OCI-LY1 (cell line): ENCODE data around the gene LAMA4.
A peak's percentile ranks its signal among the peaks of the same experiment; 100 is the strongest.

ENCODE experiments used
- H2AFZ ChIP-seq: fragments of 200-600 bp; sonication (generic), shearing (Covaris generic); 2 replicates; pipeline ENCODE4 v1.6.0; 2014; ENCODE audit warnings: antibody characterized with exemption, mild to moderate bottlenecking, low read length
- H3F3A ChIP-seq: fragments of 200-600 bp; sonication (generic), shearing (Covaris generic); 2 replicates; pipeline ENCODE4 v1.6.0; 2014; ENCODE audit warnings: mild to moderate bottlenecking, antibody characterized with exemption, low read length, moderate library complexity; ENCODE audit not compliant: insufficient read depth
- H3K27ac ChIP-seq: fragments of 200-600 bp; sonication (generic); 2 replicates; pipeline ENCODE4 v1.5.1; 2014; ENCODE audit warnings: low read length, mixed run types, mild to moderate bottlenecking, low read depth; ENCODE audit not compliant: poor library complexity, severe bottlenecking
- H3K27me3 ChIP-seq: fragments of 200-600 bp; sonication (generic); 2 replicates; pipeline ENCODE4 v1.6.0; 2014; ENCODE audit warnings: antibody characterized with exemption, mild to moderate bottlenecking, low read length, moderate library complexity; ENCODE audit not compliant: insufficient read depth
- H3K36me3 ChIP-seq: fragments of 200-600 bp; sonication (generic); 2 replicates; pipeline ENCODE4 v1.6.1; 2014; ENCODE audit warnings: mild to moderate bottlenecking, antibody characterized with exemption, low read length, moderate library complexity, mixed read lengths; ENCODE audit not compliant: insufficient read depth
- H3K4me1 ChIP-seq: fragments of 200-600 bp; sonication (generic); 2 replicates; pipeline ENCODE4 v1.5.1; 2014; ENCODE audit warnings: mild to moderate bottlenecking, low read length, moderate library complexity; ENCODE audit not compliant: insufficient read depth, severe bottlenecking
- H3K4me2 ChIP-seq: fragments of 200-600 bp; sonication (generic), shearing (Covaris generic); 2 replicates; pipeline ENCODE4 v1.6.1; 2014; ENCODE audit warnings: low read length
- H3K4me3 ChIP-seq: fragments of 200-600 bp; sonication (generic); 2 replicates; pipeline ENCODE4 v1.5.1; 2014; ENCODE audit warnings: low read length, low read depth, mild to moderate bottlenecking, mixed read lengths; ENCODE audit not compliant: poor library complexity, severe bottlenecking
- H3K79me2 ChIP-seq: fragments of 200-600 bp; shearing (Covaris generic); 2 replicates; pipeline ENCODE4 v1.6.1; 2016; ENCODE audit warnings: mixed run types, low read length, mixed read lengths; ENCODE audit not compliant: insufficient read depth
- H3K9ac ChIP-seq: fragments of 200-600 bp; sonication (generic), shearing (Covaris generic); 2 replicates; pipeline ENCODE4 v1.6.1; 2014; ENCODE audit warnings: mild to moderate bottlenecking, low read length, mixed read lengths
- H3K9me2 ChIP-seq: fragments of 200-600 bp; sonication (generic), shearing (Covaris generic); 2 replicates; pipeline ENCODE4 v1.6.1; 2014; ENCODE audit warnings: low read depth, mild to moderate bottlenecking, low read length, mixed read lengths
- H3K9me3 ChIP-seq: fragments of 200-600 bp; shearing (Covaris generic); 2 replicates; pipeline ENCODE4 v1.6.1; 2014; ENCODE audit warnings: low read length, mixed read lengths
- H4K20me1 ChIP-seq: fragments of 200-600 bp; sonication (generic), shearing (Covaris generic); 2 replicates; pipeline ENCODE4 v1.6.0; 2016; ENCODE audit warnings: mild to moderate bottlenecking, low read length; ENCODE audit not compliant: insufficient read depth
- CTCF ChIP-seq: fragments of 200-600 bp; sonication (generic), shearing (Covaris generic); IDR thresholded peaks from 2 replicates; pipeline ENCODE4 v1.5.1; 2017; ENCODE audit warnings: mild to moderate bottlenecking, antibody characterized with exemption, low read length, moderate library complexity, mixed read lengths
- EZH2 ChIP-seq: fragments of 200-600 bp; sonication (generic), shearing (Covaris generic); IDR thresholded peaks from 2 replicates; pipeline ENCODE4 v1.8.0; 2017; ENCODE audit warnings: borderline replicate concordance, mixed run types, mild to moderate bottlenecking, antibody characterized with exemption, low read length, moderate library complexity, mixed read lengths

Gene LAMA4

GRCh38 chr6:112296122-112296521 is 41.8 kb upstream of the LAMA4 start:
- H3K4me1 ChIP-seq = no peaks in the 10 kb centered on the region

GRCh38 chr6:112291161-112291762 is 36.9 kb upstream of the LAMA4 start:
- Histone ChIP-seq H4K20me1 (no peaks in the 10 kb centered on the region), H3K4me2 (no peak overlapping the region), H3K36me3 (no peaks in the 10 kb centered on the region), H3K27ac (no peak overlapping the region), H3F3A (no peaks in the 10 kb centered on the region), H3K9me2 (no peaks in the 10 kb centered on the region), H3K4me1 (no peaks in the 10 kb centered on the region), H3K27me3 (no peaks in the 10 kb centered on the region), H3K9me3 (no peaks in the 10 kb centered on the region), H3K4me3 (no peak overlapping the region), H2AFZ (no peak overlapping the region), H3K79me2 (no peaks in the 10 kb centered on the region), H3K9ac (no peak overlapping the region)
- no peak for TF ChIP-seq CTCF
- no peak for TF ChIP-seq EZH2

More at GRCh38 chr6:112296122-112296521, 41.8 kb upstream of the LAMA4 start:
- Histone ChIP-seq H2AFZ (no peak overlapping the region), H3K27ac (no peak overlapping the region), H3K9me3 (no peaks in the 10 kb centered on the region), H3K36me3 (no peaks in the 10 kb centered on the region), H3K27me3 (no peaks in the 10 kb centered on the region), H3K79me2 (no peaks in the 10 kb centered on the region), H4K20me1 (no peaks in the 10 kb centered on the region), H3K9me2 (no peaks in the 10 kb centered on the region), H3K4me3 (no peak overlapping the region), H3K9ac (no peak overlapping the region), H3F3A (no peaks in the 10 kb centered on the region), H3K4me2 (no peak overlapping the region)
- TF ChIP-seq CTCF (peak; percentile 47), EZH2 (no peak)

GRCh38 chr6:112289038-112289566 is 34.7 kb upstream of the LAMA4 start:
- no peak overlapping the region for H3K4me3 ChIP-seq
- H3K4me2 ChIP-seq = no peak overlapping the region
- H3K9me3 ChIP-seq = no peaks in the 10 kb centered on the region
- H3K9me2 ChIP-seq = no peaks in the 10 kb centered on the region
- H3K27me3 ChIP-seq = no peaks in the 10 kb centered on the region
- H2AFZ ChIP-seq = no peak overlapping the region
- H3K36me3 ChIP-seq = no peaks in the 10 kb centered on the region
- no peaks in the 10 kb centered on the region for H3K79me2 ChIP-seq
- no peak overlapping the region for H3K27ac ChIP-seq
- no peaks in the 10 kb centered on the region for H4K20me1 ChIP-seq
- no peak for TF ChIP-seq CTCF
- TF ChIP-seq EZH2 = no peak
- H3K4me1 ChIP-seq = no peaks in the 10 kb centered on the region
- no peaks in the 10 kb centered on the region for H3F3A ChIP-seq
- H3K9ac ChIP-seq = no peak overlapping the region
